Right atrium auricular region (tissue), 2 donors: ENCODE measurements around the gene EPN2. TPM values are rescaled to one million over a fixed set of nuclear protein-coding genes. Genes with fewer than 3 reads are reported as not detected.

ENCODE experiments used
- DNase-seq: peaks from one replicate; pipeline ENCODE4 v3.0.0-alpha.2; 2019; ENCODE audit warnings: low spot score
- H3K27ac ChIP-seq, 2 donors: fragments of 200-600 bp; sonication (generic); 1 replicate in 1 of 2; 2 replicates in 1 of 2; pipeline ENCODE4 v1.5.1; 2016 to 2019
- H3K27me3 ChIP-seq, 2 donors: fragments of 200-600 bp; sonication (generic); one replicate each; pipeline versions ENCODE4 v1.5.1 to v1.6.0; 2017 to 2019
- H3K36me3 ChIP-seq: fragments of 200-600 bp; sonication (generic); one replicate; pipeline ENCODE4 v1.5.1; 2016
- H3K4me1 ChIP-seq, 2 donors: fragments of 200-600 bp; sonication (generic); one replicate each; pipeline versions ENCODE4 v1.5.1 to v1.6.0; 2017 to 2019
- H3K4me3 ChIP-seq, 2 donors: fragments of 200-600 bp; sonication (generic); 1 replicate in 1 of 2; 2 replicates in 1 of 2; pipeline ENCODE4 v1.5.1; 2017 to 2019; ENCODE audit warnings: mild to moderate bottlenecking in 1 of 2, moderate library complexity in 1 of 2
- H3K9me3 ChIP-seq, 2 donors: fragments of 200-600 bp; sonication (generic); one replicate each; pipeline ENCODE4 v1.5.1; 2019
- total RNA-seq, 2 donors: library from RNA; depleted of rRNA; stranded (reverse); fragments of >200 nt; gene quantifications; one replicate each; pipeline ENCODE4 v1.1.0, GENCODE V29; 2016
- TF ChIP-seq, protein P1 (sequence below), 2 donors: fragments of 200-600 bp; sonication (generic); IDR thresholded peaks; one replicate each; pipeline ENCODE4 v1.5.1; 2019; ENCODE audit warnings: antibody characterized with exemption in 2 of 2

Gene EPN2
- total RNA-seq, 2 donors from 2014 or later: 68.0 to 73.1 TPM

DNA sequence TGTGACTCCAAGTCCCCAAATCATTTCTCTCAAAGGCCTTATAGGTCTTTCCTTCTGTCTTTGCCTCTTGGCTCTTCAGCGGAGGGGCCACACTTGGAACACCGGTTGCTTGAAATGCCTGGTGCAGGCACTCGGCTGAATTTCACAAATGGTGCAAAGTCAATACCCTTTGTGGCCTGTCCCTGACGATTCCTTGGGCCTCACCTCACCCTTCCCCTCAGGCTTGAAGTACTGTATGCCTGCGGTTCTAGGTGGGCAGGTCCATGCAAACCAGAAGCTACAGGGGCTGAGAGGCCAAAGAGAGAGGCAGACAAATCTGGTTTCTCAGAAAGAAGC lies 129.4 kb downstream of the EPN2 start:
- Histone ChIP-seq H3K9me3 (no peaks in the 10 kb centered on the region), H3K36me3 (no peaks in the 10 kb centered on the region), H3K27ac (no peak overlapping the region), H3K27me3 (no peaks in the 10 kb centered on the region), H3K4me1 (peaks cover 0 to 32% of the 10 kb centered on the region in 2 donors), H3K4me3 (no peak overlapping the region)
- TF ChIP-seq, protein P1, sequence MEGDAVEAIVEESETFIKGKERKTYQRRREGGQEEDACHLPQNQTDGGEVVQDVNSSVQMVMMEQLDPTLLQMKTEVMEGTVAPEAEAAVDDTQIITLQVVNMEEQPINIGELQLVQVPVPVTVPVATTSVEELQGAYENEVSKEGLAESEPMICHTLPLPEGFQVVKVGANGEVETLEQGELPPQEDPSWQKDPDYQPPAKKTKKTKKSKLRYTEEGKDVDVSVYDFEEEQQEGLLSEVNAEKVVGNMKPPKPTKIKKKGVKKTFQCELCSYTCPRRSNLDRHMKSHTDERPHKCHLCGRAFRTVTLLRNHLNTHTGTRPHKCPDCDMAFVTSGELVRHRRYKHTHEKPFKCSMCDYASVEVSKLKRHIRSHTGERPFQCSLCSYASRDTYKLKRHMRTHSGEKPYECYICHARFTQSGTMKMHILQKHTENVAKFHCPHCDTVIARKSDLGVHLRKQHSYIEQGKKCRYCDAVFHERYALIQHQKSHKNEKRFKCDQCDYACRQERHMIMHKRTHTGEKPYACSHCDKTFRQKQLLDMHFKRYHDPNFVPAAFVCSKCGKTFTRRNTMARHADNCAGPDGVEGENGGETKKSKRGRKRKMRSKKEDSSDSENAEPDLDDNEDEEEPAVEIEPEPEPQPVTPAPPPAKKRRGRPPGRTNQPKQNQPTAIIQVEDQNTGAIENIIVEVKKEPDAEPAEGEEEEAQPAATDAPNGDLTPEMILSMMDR (IDR thresholded peaks at IDR 0.05): no peak
- no peak for DNase-seq

DNA sequence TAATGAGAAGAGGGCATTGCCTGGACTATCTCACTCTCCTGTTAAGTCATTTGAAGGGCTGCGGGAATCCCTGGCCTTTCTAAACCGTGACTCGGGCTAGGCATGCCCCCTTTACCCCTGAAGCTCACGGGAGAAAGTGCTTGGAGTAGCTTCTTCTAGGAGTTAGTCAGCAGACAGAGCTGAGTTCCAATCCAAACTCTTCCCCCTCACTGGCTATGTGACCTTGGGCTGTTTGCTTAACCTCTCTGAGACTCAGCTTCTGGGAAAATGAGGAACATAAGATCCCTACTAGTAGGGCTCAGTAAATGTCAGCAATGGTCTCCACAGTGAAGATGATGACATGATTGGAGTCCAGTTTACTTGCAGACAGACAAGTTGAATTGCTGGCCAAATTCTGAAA lies 131.1 kb downstream of the EPN2 start:
- H3K36me3 ChIP-seq: no peaks in the 10 kb centered on the region
- H3K27me3 ChIP-seq: no peaks in the 10 kb centered on the region
- H3K4me3 ChIP-seq: no peak overlapping the region
- no peak for DNase-seq
- H3K27ac ChIP-seq: no peak overlapping the region
- TF ChIP-seq, protein P1 (IDR thresholded peaks at IDR 0.05): no peak
- no peaks in the 10 kb centered on the region for H3K9me3 ChIP-seq
- peaks cover 0 to 25% of the 10 kb centered on the region in 2 donors for H3K4me1 ChIP-seq

DNA sequence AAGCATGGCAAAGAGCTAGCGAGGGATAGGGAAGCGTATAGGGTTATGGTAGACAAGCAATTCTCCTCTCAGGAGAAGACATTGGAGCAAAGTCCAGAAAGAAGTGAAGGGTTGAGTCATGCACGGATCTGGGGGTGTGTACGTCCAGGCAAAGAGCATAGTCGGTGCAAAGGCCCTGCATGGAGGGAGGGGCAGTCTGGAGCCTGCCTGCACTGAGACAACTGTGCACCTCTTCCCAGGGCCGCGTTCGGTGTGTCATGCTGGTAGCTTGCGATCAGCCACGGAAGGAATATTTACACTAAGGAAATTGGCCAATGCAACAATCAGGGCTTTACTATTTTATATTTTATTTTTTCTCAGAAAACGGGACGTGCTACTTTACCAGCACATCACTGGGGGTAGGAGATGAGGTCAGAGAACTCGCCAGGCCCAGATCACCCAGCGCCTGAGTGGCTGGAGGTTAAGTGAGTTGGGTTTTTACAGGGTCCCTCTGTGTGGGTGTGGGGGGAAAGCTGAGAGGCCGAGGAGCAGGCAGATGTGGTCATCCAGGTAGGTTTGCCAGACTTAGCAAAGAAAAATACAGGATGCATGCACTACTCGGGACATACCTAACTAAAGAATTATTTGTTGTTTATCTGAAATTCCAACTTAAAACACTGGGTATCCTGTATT lies 132.1 kb downstream of the EPN2 start:
- no peaks in the 10 kb centered on the region for H3K9me3 ChIP-seq
- TF ChIP-seq, protein P1 (IDR thresholded peaks at IDR 0.05): no peak
- H3K4me1 ChIP-seq: peaks cover 0 to 22% of the 10 kb centered on the region in 2 donors
- DNase-seq: no peak
- no peaks in the 10 kb centered on the region for H3K27me3 ChIP-seq
- H3K36me3 ChIP-seq: no peaks in the 10 kb centered on the region
- no peak overlapping the region for H3K27ac ChIP-seq
- no peak overlapping the region for H3K4me3 ChIP-seq

DNA sequence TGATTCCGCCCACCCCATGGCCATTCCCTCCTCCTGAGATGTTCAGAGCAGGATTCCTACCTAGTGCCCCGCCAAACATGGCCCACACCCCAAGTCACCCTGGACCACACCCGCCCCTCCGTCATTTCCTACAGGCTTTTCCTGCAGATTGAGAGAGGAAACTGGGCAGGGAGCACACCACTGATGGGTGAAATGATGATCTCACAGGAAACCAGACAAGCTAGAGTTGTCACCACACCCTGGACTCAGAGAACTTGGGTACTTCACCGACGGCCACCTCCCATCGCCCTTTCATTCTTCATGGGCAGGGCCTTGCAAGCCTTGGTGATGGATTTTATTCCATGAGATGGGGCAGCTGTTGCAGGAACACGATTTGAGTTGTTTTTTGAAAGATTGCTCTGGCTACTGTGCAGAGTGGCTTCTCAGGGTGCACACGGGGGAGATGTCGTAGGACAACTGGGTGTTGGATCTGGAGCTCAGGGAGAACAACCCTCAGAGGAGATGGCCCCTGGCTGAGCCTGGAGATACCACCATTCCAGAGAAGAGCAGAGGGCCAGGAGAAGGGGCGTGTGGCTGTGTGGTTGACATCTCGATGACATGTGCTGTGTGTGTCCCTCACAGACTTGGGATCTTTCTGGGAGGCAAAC lies 132.8 kb downstream of the EPN2 start:
- H3K9me3 ChIP-seq: no peaks in the 10 kb centered on the region
- no peak for DNase-seq
- TF ChIP-seq, protein P1 (IDR thresholded peaks at IDR 0.05): no peak

DNA sequence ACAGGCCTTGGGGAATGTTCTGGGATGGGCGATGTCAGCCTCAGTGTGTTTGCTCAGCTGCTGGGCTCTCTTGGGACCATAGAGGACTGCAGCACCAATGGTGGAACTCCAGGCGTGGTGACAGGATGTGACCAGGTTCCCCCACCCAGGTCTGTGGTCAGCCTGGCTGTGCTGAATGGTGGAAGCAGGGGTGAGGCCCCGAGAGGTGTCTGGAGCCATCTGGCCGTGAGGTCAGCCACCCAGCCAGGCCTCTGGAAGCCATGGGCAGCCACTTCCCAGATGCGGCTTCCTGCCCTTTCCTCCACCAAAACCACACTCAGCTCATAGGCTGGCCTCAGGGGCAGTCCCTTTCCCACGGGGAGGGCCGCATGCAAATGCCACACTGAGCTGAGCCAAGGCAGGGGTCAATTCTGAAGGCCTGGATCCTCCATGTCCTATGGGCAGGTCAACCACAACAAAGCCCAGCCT lies 133.4 kb downstream of the EPN2 start:
- no peak for DNase-seq
- Histone ChIP-seq H3K9me3 (no peaks in the 10 kb centered on the region), H3K36me3 (no peaks in the 10 kb centered on the region), H3K27ac (peak overlapping the region; percentile 9 to 41), H3K27me3 (no peaks in the 10 kb centered on the region), H3K4me3 (no peak overlapping the region), H3K4me1 (peaks cover 0 to 22% of the 10 kb centered on the region in 2 donors)
- TF ChIP-seq, protein P1 (IDR thresholded peaks at IDR 0.05): no peak

More for the DNA sequence above, 132.8 kb downstream of the EPN2 start:
- Histone ChIP-seq H3K36me3 (no peaks in the 10 kb centered on the region), H3K4me3 (no peak overlapping the region), H3K27me3 (no peaks in the 10 kb centered on the region), H3K4me1 (peaks cover 0 to 22% of the 10 kb centered on the region in 2 donors), H3K27ac (peak overlapping the region in 1 of 2 donors; percentile 41)
